Measurements from ENCODE around the gene SLC6A17. TPM values are rescaled to one million over a fixed set of nuclear protein-coding genes. Genes with fewer than 3 reads are reported as not detected.

Gene SLC6A17
- total and polyA plus RNA-seq, 9 of the 15 experiments (the other 6 are each of a cell fraction or from before 2014, with no cell fraction given): not detected

DNA sequence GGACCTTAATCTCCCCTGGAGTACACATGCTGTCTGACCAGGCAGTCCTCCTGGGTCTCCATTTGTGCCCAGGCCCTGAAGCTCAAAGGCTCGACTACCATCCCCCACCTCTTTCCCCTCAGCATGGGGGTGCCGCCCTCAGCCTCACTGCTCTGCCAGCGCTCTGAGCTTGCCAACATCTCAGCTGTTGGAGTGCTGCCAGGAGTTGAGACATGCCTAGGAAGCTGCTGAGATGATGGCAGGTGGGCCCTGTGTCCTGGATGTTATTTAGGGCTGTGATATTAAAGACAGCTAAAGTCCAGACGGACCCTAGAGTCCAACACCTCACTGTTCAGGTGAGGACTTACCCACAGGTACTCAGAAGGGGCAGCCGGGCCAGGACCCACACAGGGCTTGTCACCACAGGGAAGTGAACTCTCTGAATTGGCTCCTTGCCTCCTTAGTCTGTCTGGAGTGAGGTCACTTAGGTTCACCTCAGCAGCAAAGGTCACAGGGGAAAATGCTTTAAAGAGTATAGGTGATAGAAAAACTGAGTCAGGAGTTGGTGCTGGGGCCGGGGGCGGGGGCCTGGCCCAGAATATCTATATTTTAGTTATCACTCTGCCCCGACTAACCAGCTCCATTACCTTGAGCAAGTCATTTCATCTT, 40.1 kb downstream of the SLC6A17 start:
- ATAC-seq: no peak
- Histone ChIP-seq H3K79me2 (ENCODE audit: control insufficient read depth, insufficient read depth, low read length) (no peaks in the 10 kb centered on the region), H3K27me3 (ENCODE audit: control insufficient read depth in 2 of 2, insufficient read depth in 2 of 2, low read length in 2 of 2) (peaks cover 39 to 77% of the 10 kb centered on the region in 2 experiments), H2AFZ (ENCODE audit: low read depth, low read length) (no peak overlapping the region), H3K36me3 (ENCODE audit: control insufficient read depth, insufficient read depth, low read length) (no peaks in the 10 kb centered on the region), H3K9me3 (replicated peaks; ENCODE audit: control insufficient read depth, insufficient read depth, low read depth, low read length) (no peaks in the 10 kb centered on the region), H4K20me1 (replicated peaks; ENCODE audit: control insufficient read depth, insufficient read depth, low read length) (no peaks in the 10 kb centered on the region; the same call in 1 of the 2 replicates), H3K9me1 (ENCODE audit: control insufficient read depth, insufficient read depth, low read length) (no peaks in the 10 kb centered on the region), H3K4me3 (no peak overlapping the region), H3K4me1 (replicated peaks in 1 of 2; ENCODE audit: control insufficient read depth in 2 of 2, insufficient read depth in 2 of 2, low read length in 2 of 2) (no peaks in the 10 kb centered on the region), H3K27ac (ENCODE audit: extremely low read depth, low read depth, low read length) (no peak overlapping the region), H3K4me2 (ENCODE audit: insufficient read depth, low read length) (no peak overlapping the region), H3K9ac (ENCODE audit: insufficient read depth in 1 of 2, low read depth in 2 of 2, low read length in 2 of 2) (no peak overlapping the region)
- no TSS peak for BruUV-seq (replicated peaks)
- in situ Hi-C loops (cut with MboI): no loop called here
- WGBS (ENCODE audit: insufficient coverage, low coverage, missing lambda C conversion rate): 0% methylated on average over 8 of the region's 8 CpGs
- no peak for DNase-seq (ENCODE audit: extremely low read depth in 1 of 4, low spot score in 3 of 4)
- FAIRE-seq: no peak
- TF ChIP-seq NFATC3 (IDR thresholded peaks at IDR 0.05): no peak
- peak; percentile 24; the same call in 1 of the 2 replicates for TF ChIP-seq NFIC (IDR thresholded peaks at IDR 0.05)
- POLR2A ChIA-PET: no interaction called here
- intact Hi-C loops (cut with micrococcal nuclease): no loop called here
- CTCF ChIA-PET (ENCODE audit: low intra/inter-chr PET ratio): interaction anchor here (0.6 kb wide), 1 partner anchor 305 kb away, joined by 3 read pairs; no protein-coding TSS in a partner anchor

DNA sequence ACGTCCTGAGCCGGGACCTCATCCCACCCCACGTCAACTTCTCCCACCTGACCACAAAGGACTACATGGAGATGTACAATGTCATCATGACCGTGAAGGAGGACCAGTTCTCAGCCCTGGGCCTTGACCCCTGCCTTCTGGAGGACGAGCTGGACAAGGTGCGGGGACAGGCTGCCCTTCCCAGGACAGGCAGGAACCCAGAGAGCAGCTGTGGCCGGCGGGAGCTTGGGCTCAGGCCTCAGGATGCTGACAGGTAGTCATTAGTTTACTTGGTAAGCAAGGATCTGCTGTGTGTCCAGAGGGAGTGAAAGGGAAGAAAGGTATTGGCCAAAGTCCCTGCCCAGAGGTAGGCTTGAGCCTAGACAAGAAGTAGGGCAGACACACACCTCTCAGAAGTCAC, 42.2 kb downstream of the SLC6A17 start:
- no peak for ATAC-seq
- FAIRE-seq: no peak
- H3K4me2 ChIP-seq (ENCODE audit: insufficient read depth, low read length): no peak overlapping the region
- no TSS peak for BruUV-seq (replicated peaks)
- no peak overlapping the region for H3K9ac ChIP-seq (ENCODE audit: insufficient read depth in 1 of 2, low read depth in 2 of 2, low read length in 2 of 2)
- no peaks in the 10 kb centered on the region for H3K9me1 ChIP-seq (ENCODE audit: control insufficient read depth, insufficient read depth, low read length)
- no peaks in the 10 kb centered on the region for H3K36me3 ChIP-seq (ENCODE audit: control insufficient read depth, insufficient read depth, low read length)
- H3K9me3 ChIP-seq (replicated peaks; ENCODE audit: control insufficient read depth, insufficient read depth, low read depth, low read length): no peaks in the 10 kb centered on the region
- H3K4me3 ChIP-seq: no peak overlapping the region
- no peak for DNase-seq (ENCODE audit: extremely low read depth in 1 of 4, low spot score in 3 of 4)
- H3K79me2 ChIP-seq (ENCODE audit: control insufficient read depth, insufficient read depth, low read length): no peaks in the 10 kb centered on the region
- H2AFZ ChIP-seq (ENCODE audit: low read depth, low read length): no peak overlapping the region
- H3K4me1 ChIP-seq (replicated peaks in 1 of 2; ENCODE audit: control insufficient read depth in 2 of 2, insufficient read depth in 2 of 2, low read length in 2 of 2): no peaks in the 10 kb centered on the region
- intact Hi-C loops (cut with micrococcal nuclease): no loop called here
- POLR2A ChIA-PET: interaction anchor here (0.7 kb wide), 1 partner anchor 241 kb away, joined by 4 read pairs; no protein-coding TSS in a partner anchor
- H3K27ac ChIP-seq (ENCODE audit: extremely low read depth, low read depth, low read length): no peak overlapping the region
- no peaks in the 10 kb centered on the region for H4K20me1 ChIP-seq (replicated peaks; ENCODE audit: control insufficient read depth, insufficient read depth, low read length)
- in situ Hi-C loops (cut with MboI): no loop called here
- CTCF ChIA-PET (ENCODE audit: low intra/inter-chr PET ratio): no interaction called here
- H3K27me3 ChIP-seq (ENCODE audit: control insufficient read depth in 2 of 2, insufficient read depth in 2 of 2, low read length in 2 of 2): peaks cover 37 to 79% of the 10 kb centered on the region in 2 experiments
- 3% methylated on average over 8 of the region's 8 CpGs for WGBS (ENCODE audit: insufficient coverage, low coverage, missing lambda C conversion rate)
- TF ChIP-seq, protein P1, sequence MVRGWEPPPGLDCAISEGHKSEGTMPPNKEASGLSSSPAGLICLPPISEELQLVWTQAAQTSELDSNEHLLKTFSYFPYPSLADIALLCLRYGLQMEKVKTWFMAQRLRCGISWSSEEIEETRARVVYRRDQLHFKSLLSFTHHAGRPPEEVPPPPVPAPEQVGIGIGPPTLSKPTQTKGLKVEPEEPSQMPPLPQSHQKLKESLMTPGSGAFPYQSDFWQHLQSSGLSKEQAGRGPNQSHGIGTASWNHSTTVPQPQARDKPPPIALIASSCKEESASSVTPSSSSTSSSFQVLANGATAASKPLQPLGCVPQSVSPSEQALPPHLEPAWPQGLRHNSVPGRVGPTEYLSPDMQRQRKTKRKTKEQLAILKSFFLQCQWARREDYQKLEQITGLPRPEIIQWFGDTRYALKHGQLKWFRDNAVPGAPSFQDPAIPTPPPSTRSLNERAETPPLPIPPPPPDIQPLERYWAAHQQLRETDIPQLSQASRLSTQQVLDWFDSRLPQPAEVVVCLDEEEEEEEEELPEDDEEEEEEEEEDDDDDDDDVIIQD (CRISPR knock-in tag; IDR thresholded peaks at IDR 0.05): no peak
- TF ChIP-seq SIX5 (IDR thresholded peaks at IDR 0.05; ENCODE audit: borderline replicate concordance in 1 of 2, insufficient read depth in 1 of 2, low read depth in 1 of 2, low read length in 2 of 2): no peak
- no peak for TF ChIP-seq EGR1 (conservative IDR thresholded peaks at IDR 0.05)
- no peak for TF ChIP-seq CBFA2T2 (conservative IDR thresholded peaks at IDR 0.05)
- no peak for TF ChIP-seq RFX1 (IDR thresholded peaks at IDR 0.05)
- TF ChIP-seq ZNF561 (CRISPR knock-in tag; conservative IDR thresholded peaks at IDR 0.05): no peak
- TF ChIP-seq BHLHE40 (IDR thresholded peaks at IDR 0.05; ENCODE audit: low read length): no peak
- TF ChIP-seq MEF2D (tag; conservative IDR thresholded peaks at IDR 0.05; ENCODE audit: low read depth): no peak
- no peak for TF ChIP-seq BRD9 (IDR thresholded peaks at IDR 0.05; ENCODE audit: low read depth, partially characterized antibody)
- no peak for TF ChIP-seq ZNF12 (CRISPR knock-in tag; IDR thresholded peaks at IDR 0.05)
- no peak for TF ChIP-seq ZNF41 (CRISPR knock-in tag; conservative IDR thresholded peaks at IDR 0.05)
- TF ChIP-seq FOXP1 (CRISPR knock-in tag; IDR thresholded peaks at IDR 0.05): no peak

Measured in K562 (cell line).